NCI-H748 (cell line): ENCODE measurements around the gene ZNF239.
"Not testable (repeated sequence)": the region's sequence is repeated elsewhere in the genome, so short reads cannot be mapped to it uniquely, and the experiment has no call there.

Experiments
- DNase-seq: peaks from one replicate; lab custom pipeline; 2025; ENCODE audit not compliant: unreplicated experiment; lab: John Stamatoyannopoulos, UW

Gene ZNF239

DNA sequence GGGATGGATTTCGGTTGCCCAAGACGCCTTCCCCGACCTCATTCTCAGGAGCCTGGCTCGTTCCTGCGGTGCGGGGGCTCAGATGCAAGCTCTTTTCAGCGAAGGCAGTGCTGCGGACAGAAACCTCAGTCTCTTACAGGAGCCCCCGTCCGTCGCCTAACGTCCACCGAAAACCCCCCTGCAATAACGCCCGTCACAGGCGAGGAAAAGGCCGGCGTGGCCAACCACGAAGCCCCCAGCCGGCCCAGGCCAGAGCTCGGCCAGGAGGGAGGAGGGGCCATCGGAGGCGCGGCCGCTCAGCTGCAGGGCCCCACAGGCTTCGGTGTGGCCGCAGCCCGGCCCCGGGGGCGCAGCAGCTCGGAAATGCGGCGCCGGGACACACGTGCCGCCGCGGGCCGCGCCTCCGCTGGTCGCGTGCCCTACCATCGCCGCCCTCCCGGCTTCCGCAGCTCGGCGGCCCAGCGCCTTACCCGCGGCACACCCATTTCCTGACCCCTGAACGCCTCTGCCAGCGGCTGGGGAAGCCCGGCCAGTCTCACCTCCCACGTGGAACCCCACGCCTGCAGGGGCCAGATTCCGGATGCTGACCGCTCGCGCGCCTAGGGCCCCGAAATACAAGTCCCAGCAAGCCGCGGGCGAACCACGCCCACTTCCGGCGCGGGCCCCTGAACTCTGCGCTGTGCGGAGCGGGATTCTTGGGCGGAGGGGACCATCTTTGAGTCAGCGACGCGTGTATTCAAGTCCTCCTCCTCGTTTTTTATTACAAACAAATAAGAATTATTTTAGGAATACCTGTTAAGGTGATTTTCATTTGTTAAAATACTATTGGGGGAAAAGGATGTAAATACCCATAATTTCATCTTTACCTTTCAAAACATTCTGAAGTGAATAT, at the start of gene ZNF239:
TSS of gene ZNF239 (minus strand) at position 616 of the 892 bp plus-strand sequence. CDS start 16,537 bp downstream, outside the sequence.
- peak; percentile 83 for DNase-seq

- DNase-seq, result peak; percentile 3
Measured at GRCh38 chr10:43623351-43623750, 48.9 kb upstream of the ZNF239 start.

DNA sequence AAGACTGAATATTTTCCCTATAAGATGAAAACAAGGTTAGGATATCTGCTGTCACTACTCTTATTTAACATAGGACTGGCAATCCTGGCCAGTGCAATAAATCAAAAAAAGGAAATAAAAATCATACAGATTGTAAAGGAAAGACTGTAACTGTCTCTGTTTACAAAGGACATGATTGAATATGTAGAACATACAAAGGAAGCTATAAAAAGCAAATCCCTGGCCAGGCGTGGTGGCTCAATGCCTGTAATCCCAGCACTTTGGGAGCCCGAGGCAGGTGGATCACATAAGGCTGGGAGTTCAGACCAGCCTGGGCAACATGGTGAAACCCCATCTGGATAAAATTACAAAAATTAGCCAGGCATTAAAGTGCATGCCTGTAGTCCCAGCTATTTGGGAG, 47.6 kb upstream of the ZNF239 start:
- DNase-seq, result no peak

GRCh38 chr10:43619368-43619767, 45.0 kb upstream of the ZNF239 start:
- no peak for DNase-seq

- DNase-seq, result no peak
Measured at GRCh38 chr10:43616697-43617370, 42.4 kb upstream of the ZNF239 start.

DNA sequence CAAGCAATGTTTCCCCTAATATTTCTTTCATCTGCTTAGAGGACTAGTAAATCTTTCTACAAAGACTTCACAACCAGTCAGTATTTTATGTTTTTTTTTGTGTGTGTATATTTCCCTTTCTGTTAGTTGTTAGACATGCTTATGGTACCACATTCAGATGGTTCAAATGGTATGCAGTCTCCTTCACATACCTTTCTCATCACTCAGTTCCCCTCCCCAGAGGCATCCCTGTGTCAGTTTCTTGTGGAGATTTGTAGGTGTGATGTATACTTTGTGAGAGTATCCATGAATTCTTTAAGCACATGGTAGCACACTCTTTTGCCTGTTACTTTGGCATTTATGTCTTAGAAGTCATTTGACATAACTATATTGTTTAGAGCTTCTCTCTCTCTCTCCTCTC, 36.2 kb upstream of the ZNF239 start:
- no peak for DNase-seq

GRCh38 chr10:43607199-43607573, 32.8 kb upstream of the ZNF239 start:
- DNase-seq, result no peak

GRCh38 chr10:43606323-43607198, 32.1 kb upstream of the ZNF239 start, which contains the start of gene ZNF485:
Gene ZNF485 (plus strand): TSS chr10:43606438. CDS start chr10:43607051, 613 bp downstream.
- peak; percentile 75 for DNase-seq

DNA sequence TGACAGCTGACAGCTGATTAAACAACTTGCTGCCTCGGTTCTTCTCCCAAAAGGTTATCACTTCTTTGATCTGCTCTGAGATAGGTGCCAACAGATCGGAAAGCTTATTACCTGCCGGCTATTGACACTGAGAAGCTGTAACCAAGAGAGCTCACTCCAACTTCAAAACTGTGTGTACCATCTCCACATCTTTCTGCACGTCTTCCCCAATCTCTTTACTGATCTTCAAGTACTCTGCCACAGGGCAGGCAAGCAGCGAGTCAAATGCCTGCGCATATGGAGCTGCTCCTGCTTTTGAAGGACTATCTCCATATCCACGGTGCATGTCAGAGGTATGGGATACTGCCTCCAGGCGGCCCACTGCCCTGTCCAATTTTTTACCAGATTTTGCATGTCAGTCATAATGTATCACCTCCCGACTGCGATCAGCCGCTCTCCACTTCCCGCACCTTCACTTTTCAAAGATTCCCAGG, 31.5 kb upstream of the ZNF239 start:
- no peak for DNase-seq

GRCh38 chr10:43601576-43601975, 27.2 kb upstream of the ZNF239 start:
- DNase-seq, result not testable (repeated sequence)

DNA sequence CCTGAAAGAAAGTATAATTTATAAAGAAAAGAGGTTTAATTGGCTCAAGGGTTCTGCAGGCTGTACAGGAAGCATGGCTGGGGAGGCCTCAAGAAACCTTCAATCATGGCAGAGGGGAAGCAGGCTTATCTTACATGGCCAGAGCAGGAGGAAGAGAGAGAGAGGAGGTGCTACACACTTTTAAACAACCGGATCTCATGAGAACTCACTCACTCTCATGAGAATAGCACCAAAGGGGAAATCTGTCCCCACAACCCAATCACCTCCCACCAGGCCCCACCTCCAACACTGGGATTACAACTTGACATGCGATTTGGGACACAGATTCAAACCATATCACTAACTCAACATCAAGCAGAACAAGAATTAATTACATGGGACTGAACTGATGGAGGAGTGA, 24.9 kb upstream of the ZNF239 start:
- DNase-seq, result no peak

GRCh38 chr10:43598446-43598845, 24.0 kb upstream of the ZNF239 start:
- DNase-seq, result no peak

DNA sequence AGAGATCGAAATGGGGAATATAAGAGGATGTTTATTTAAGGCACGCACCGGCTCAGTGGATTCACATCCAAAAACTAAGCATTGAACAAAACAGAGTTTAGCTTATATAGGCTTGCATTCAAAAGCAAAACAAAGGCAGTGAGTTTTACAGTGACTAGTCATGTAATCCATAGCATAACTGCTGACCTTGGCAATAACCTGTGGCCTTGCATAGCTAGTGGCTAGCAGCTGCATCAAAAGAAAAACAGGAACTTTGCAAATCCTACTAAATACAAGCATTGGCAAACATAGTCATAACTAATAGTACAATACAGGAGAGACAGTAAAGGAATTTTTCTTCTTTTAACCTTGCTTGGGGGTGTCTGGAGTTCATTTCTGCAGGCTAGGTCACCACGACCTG, 22.1 kb upstream of the ZNF239 start:
- DNase-seq, result no peak

- no peak for DNase-seq
Measured at GRCh38 chr10:43595739-43596298, 21.4 kb upstream of the ZNF239 start.

GRCh38 chr10:43594944-43595589, 20.7 kb upstream of the ZNF239 start:
- no peak for DNase-seq

DNA sequence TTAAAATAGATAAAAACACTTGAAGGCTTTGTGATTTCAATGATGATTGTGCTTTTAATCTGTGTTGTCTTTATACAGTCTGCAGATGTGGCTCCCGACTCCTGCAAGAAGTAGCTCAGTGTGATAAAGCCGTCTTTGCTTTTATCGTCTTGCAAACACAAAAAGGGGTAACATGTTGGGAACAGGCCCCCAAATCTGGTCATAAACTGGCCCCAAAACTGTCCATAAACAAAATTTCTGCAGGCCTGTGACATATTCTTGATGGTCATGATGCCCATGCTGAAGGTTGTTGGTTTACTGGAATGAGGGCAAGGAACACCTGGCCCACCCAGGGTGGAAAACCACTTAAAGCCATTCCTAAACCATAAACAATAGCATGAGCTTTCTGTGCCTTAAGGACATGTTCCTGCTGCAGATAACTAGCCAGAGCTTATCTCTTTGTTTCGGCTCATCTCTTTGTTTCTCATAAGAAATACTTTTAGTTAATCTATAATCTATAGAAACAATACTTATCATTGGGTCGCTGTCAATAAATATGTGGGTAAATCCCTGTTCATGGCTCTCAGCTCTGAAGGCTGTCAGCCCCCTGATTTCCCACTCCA, 17.0 kb upstream of the ZNF239 start:
- DNase-seq, result no peak

DNA sequence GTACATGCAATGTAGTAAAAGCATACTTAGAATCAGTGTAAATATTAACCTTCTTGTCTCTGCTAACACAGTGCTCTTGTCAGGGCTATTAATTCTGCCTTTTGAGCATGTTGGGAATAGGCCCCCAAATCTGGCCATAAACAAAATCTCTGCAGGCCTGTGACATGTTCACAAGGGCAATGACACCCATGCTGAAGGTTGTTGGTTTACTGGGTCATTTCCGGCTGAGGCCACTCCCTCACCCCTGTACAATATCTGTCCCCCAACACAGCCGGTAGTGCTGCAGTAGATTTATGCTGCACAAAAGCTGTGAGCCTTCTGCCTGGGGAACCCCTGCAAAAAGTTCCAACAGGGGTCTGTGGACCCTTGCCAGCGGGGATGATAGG, 12.3 kb upstream of the ZNF239 start:
- DNase-seq, result not testable (repeated sequence)

DNA sequence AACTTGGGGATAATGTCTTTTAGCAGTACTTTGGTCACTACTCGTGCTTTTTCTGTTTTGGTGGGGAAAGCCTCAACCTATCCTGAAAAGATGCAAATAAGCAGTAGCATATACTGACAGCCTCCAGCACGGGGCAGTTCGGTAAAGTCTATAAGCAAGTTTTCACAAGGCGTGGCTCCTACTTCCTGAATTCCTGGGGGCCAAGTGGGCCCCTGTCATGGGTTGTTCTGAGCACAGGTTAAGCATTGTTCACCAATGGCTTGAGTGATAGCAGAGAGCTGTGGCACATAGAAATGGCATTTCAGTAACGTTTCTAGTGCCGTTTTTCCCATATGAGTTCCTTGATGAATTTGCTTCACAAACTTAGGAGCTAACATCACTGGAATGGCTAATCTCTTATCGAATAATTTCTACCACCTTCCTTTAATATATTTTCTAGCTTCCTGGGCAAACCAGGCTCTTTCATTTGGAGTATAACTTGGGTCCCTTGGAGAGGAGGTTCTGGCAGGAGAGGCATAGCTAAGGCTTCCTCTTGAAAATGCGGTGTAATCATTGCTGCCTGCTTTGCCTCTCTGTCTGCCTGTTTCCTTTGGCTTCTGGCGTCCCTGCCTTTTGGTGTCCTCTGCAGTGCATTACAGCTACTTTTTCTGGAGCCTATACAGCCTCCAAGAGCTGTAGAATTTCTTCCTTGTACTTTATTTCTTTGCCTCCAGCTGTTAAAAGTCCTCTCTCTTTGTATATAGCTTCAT, 11.7 kb upstream of the ZNF239 start:
- DNase-seq, result no peak

DNA sequence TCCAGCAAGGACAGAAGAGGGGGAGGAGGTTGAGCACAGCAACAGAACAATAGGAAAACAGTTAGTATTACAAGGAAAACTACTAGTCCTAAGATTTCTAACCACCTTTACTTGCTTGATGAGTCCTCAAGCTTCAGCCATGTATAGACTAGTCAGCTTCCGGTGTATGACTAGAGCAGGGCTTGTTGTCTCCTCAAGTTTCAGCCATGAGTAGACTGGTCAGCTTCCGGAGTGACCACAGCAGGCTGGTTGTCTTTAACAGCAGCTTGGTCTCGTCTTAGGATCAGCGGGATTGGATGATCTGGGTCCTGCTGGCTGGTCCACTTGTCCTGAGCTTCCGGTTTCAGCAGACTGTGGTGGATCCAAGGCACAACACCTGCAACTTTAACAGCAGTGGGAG, 10.6 kb upstream of the ZNF239 start:
- no peak for DNase-seq
